MCF 10A (cell line): ENCODE measurements around the gene CLRN2. TPM values are rescaled to one million over a fixed set of nuclear protein-coding genes. Genes with fewer than 3 reads are reported as not detected.
A peak's percentile ranks its signal among the peaks of the same experiment; 100 is the strongest.

Experiments used
- Bru-seq: library from RNA; stranded (reverse); fragments of 400-500 nt; gene quantifications from one replicate; lab custom pipeline; 2021; lab: Mats Ljungman, UMichigan
- BruChase-seq, 2 experiments: library from RNA; stranded (reverse); fragments of 400-500 nt; gene quantifications; one replicate each; lab custom pipeline; 2021; lab: Mats Ljungman, UMichigan
- BruUV-seq: library from RNA; stranded (reverse); fragments of 400-500 nt; replicated peaks from 2 replicates; lab custom pipeline; 2021; lab: Mats Ljungman, UMichigan
- CTCF ChIA-PET: fragments of 300-600 bp; sonication (Branson Sonifier 250); formaldehyde crosslinking; extraction: SDS; loops from one replicate; lab custom pipeline; 2021; ENCODE audit warnings: antibody characterized with exemption, inconsistent platforms; lab: Yijun Ruan, JAX
- POLR2A ChIA-PET: fragments of 300-600, 350-650 bp; sonication (Branson Sonifier 250); formaldehyde crosslinking; extraction: SDS; loops from one replicate; lab custom pipeline; 2020; ENCODE audit warnings: antibody characterized with exemption, inconsistent platforms; lab: Yijun Ruan, JAX
- DNase-seq: peaks from one replicate; pipeline ENCODE4 v3.0.0-alpha.2; 2018; ENCODE audit not compliant: unreplicated experiment
- H3K27ac Mint-ChIP-seq: one replicate; pipeline ENCODE4 v1.8.0; 2022; ENCODE audit warnings: mild to moderate bottlenecking, low read depth, mixed read lengths; ENCODE audit not compliant: unreplicated experiment
- H3K27me3 Mint-ChIP-seq: one replicate; pipeline ENCODE4 v1.8.0; 2022; ENCODE audit warnings: mixed read lengths; ENCODE audit not compliant: insufficient read depth, unreplicated experiment
- H3K36me3 Mint-ChIP-seq: one replicate; pipeline ENCODE4 v1.8.0; 2022; ENCODE audit warnings: mild to moderate bottlenecking, moderate library complexity, mixed read lengths; ENCODE audit not compliant: insufficient read depth, unreplicated experiment
- H3K4me1 Mint-ChIP-seq: one replicate; pipeline ENCODE4 v1.8.0; 2022; ENCODE audit warnings: mixed read lengths; ENCODE audit not compliant: insufficient read depth, unreplicated experiment
- H3K4me3 Mint-ChIP-seq: one replicate; pipeline ENCODE4 v1.8.0; 2022; ENCODE audit warnings: mild to moderate bottlenecking, moderate library complexity, mixed read lengths; ENCODE audit not compliant: unreplicated experiment
- H3K9me3 Mint-ChIP-seq: one replicate; pipeline ENCODE4 v1.8.0; 2022; ENCODE audit warnings: mixed read lengths; ENCODE audit not compliant: unreplicated experiment
- CTCF ChIP-seq: fragments of 200-600 bp; IDR thresholded peaks from one replicate; pipeline ENCODE4 v1.8.0; 2022; ENCODE audit warnings: antibody characterized with exemption, mild to moderate bottlenecking; ENCODE audit not compliant: unreplicated experiment
- intact Hi-C: fragments of 100-400 bp; cut with micrococcal nuclease; formaldehyde crosslinking; loops from 2 replicates; pipeline ENCODE4 v1.14.1; 2022
- long read RNA-seq: library from polyadenylated mRNA; stranded (forward); transcript quantifications from one replicate; pipeline ENCODE4 v2.0.0, GENCODE V29; 2022
- total RNA-seq: library from RNA; stranded (reverse); gene quantifications from 2 replicates; pipeline ENCODE4 v1.2.3, GENCODE V29; 2022

CLRN2 gene, protein sequence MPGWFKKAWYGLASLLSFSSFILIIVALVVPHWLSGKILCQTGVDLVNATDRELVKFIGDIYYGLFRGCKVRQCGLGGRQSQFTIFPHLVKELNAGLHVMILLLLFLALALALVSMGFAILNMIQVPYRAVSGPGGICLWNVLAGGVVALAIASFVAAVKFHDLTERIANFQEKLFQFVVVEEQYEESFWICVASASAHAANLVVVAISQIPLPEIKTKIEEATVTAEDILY
- not detected in 2 replicates for total RNA-seq
- Bru-seq, nascent RNA = not detected
- BruChase-seq, experiment 1, labeled RNA remaining after a 6-hour chase = not detected
- BruChase-seq, experiment 2, labeled RNA remaining after a 2-hour chase = not detected
- long read RNA-seq = 0 reads

- peak within 1 kb of the TSS; percentile 75 for H3K27ac Mint-ChIP-seq
- intact Hi-C loops = no loop called here
- BruUV-seq = no TSS peak
- no peaks in the 10 kb centered on the region for H3K9me3 Mint-ChIP-seq
- peaks cover 30% of the 10 kb centered on the region for H3K4me1 Mint-ChIP-seq
- no peak within 1 kb of the TSS for H3K4me3 Mint-ChIP-seq
- no peaks in the 10 kb centered on the region for H3K27me3 Mint-ChIP-seq
- ChIA-PET POLR2A (interaction anchor here (1.1 kb wide), 1 partner anchor 63 kb away, joined by 3 read pairs; no protein-coding TSS in a partner anchor), CTCF (interaction anchor here (0.7 to 1.2 kb wide), 2 partner anchors 34 to 297 kb away, joined by 3 read pairs; no protein-coding TSS in a partner anchor)
- TF ChIP-seq CTCF = no peak
- DNase-seq = no peak
- peaks cover 10% of the 10 kb centered on the region for H3K36me3 Mint-ChIP-seq
Measured at GRCh38 chr4:17514865-17515264, at the start of gene CLRN2. Gene CLRN2 (plus strand): TSS chr4:17515165. CDS start chr4:17515267, 102 bp downstream.

GRCh38 chr4:17468619-17469221 lies 46.2 kb upstream of the CLRN2 start:
- H3K27ac Mint-ChIP-seq = no peak overlapping the region
- ChIA-PET POLR2A (interaction anchor here (0.6 kb wide), 1 partner anchor 28 kb away, joined by 5 read pairs; no protein-coding TSS in a partner anchor), CTCF (interaction anchor here (0.5 to 7.7 kb wide), 16 partner anchors 19 to 1243 kb away, joined by 3 to 81 read pairs (median 4); no protein-coding TSS in a partner anchor)
- no peaks in the 10 kb centered on the region for H3K36me3 Mint-ChIP-seq
- no peaks in the 10 kb centered on the region for H3K27me3 Mint-ChIP-seq
- H3K9me3 Mint-ChIP-seq = no peaks in the 10 kb centered on the region
- H3K4me3 Mint-ChIP-seq = no peak overlapping the region
- DNase-seq = peak; percentile 56
- BruUV-seq = no TSS peak
- intact Hi-C loops = loop anchor here (5.0 kb wide), 1 partner anchor 826 kb away; no protein-coding TSS in a partner anchor
- no peaks in the 10 kb centered on the region for H3K4me1 Mint-ChIP-seq
- peak; percentile 50 for TF ChIP-seq CTCF

GRCh38 chr4:17469931-17470674 lies 44.9 kb upstream of the CLRN2 start:
- Mint-ChIP-seq H3K9me3 (no peaks in the 10 kb centered on the region), H3K4me3 (no peak overlapping the region), H3K27ac (no peak overlapping the region), H3K27me3 (no peaks in the 10 kb centered on the region), H3K36me3 (no peaks in the 10 kb centered on the region), H3K4me1 (peaks cover 2% of the 10 kb centered on the region)
- CTCF ChIA-PET = interaction anchor here (0.6 to 7.7 kb wide), 6 partner anchors 20 to 827 kb away, joined by 3 to 81 read pairs (median 4); no protein-coding TSS in a partner anchor
- TF ChIP-seq CTCF = no peak
- POLR2A ChIA-PET = interaction anchor here (0.7 kb wide), 1 partner anchor 936 kb away, joined by 4 read pairs; no protein-coding TSS in a partner anchor
- DNase-seq = no peak
- intact Hi-C loops = loop anchor here (5.0 kb wide), 1 partner anchor 828 kb away; no protein-coding TSS in a partner anchor
- no TSS peak for BruUV-seq
